Astrocyte of the hippocampus (primary cell): Measurements from ENCODE around the gene MGST3.
A peak's percentile ranks its signal among the peaks of the same experiment; 100 is the strongest.
"Not testable (repeated sequence)": the region's sequence is repeated elsewhere in the genome, so short reads cannot be mapped to it uniquely, and the experiment has no call there.

Source experiments
- DNase-seq: peaks from one replicate; pipeline ENCODE4 v3.0.0; 2011; ENCODE audit warnings: low read depth, low spot score

The MGST3 gene

DNA sequence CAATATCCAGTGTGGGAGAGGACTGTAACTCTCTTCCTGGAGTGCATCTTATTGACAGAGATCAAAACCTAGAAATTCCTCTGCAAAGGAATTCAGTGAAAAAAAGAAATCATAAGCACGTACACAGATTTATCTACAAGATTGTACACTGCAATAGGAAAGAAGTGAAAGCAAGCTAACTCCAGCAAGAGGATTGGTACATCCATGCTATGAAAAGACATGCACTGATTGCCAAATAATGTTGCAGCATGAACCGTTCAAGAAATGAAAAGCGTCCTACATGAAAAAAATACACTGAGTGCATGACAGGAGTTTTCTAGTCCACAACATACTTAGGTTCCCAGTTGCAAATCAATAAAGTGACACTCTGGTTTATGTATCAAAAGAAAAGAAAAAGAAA, 1.9 kb upstream of the MGST3 start:
- DNase-seq, result no peak

DNA sequence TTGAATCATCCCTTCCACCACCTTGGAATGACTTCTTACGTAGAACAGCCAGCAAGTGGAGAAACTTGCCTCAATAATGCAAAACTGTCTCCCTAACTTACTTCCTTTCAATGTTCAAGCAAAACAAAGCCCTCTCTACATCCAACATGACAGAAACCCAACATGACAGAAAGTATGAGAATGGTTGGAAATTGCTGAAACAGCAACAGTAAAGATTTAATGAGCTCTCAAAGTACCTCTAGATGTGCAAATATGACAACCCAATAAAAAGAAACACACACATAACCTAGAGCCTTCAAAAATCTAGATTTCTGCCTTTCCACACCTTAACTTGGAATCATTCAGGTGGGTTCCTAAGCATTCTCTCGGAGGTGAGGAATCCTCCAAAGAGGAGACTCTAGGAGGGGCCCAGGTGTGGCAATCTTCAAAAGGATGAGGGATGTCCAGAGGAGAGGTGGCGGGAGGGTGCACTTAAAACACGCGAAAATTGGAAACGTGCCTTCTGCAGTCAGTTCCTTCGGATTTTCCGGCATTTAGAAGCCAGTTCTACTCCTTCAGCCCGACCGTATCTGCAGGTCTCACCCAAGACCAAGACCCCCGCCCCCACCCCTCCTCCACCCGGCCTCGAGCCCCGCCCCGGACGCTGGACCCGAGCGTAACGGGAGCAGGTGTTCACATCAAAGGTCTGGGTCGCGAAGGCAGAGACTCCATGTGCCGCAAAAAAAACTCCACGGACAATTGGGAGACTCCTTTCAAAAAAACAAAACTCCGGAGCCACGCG, 996 bp upstream of the MGST3 start:
- DNase-seq, result no peak

DNA sequence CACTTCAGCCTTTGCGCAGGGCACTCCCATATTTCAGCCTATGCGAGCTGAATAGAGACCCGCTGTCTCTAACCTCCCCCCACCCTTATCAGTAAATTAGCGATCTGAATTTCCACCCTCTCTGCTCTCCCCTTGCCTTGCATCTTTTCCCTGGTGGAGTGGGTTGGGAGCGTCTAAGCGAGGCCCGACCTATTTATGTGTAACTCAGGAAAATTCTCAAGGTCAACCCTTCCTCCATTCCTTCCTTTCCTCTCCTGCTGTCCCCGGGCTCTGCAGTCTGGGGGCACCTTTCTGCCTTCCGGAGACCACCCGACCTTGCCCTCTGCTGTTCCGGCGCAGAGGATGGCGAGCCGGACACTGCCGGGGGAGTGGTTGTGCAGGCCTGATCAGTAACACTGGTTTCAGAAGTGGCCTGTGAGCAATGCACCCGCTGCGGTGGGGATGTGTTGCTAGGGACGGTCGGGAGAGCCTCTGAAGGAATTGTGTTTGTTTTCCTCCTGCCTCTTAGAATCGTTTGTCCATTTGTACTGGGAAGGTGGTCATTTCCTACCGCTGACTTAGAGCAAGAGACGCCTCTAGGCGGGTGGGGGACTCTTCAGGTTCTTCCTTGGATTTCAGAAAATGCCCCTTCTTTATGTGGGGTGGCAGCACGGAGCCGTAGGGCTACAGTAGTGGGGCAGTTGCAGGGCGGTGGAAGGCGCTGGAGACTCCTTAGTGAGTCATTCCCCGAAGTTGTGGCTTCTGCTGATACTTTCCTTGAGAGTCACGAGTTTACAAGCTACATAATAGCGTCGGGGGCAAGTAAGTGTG, 513 bp downstream of the MGST3 start:
- peak; percentile 89 for DNase-seq

DNA sequence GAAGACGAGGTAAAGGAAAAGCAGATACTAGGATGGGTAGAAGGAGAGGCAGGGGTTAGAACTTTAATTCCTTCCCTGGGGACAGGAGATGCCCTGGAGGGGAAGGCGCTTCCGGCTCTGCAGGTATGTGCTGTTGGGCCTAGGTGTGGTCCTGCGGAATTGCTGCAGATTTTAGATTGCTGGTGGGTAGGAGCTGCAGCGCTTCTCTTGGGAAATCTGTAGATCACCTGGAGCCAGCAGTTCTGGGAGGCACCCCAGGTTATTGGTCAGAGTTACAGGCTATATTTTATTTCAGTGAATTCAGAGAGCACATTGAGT, 1.1 kb downstream of the MGST3 start:
- no peak for DNase-seq

DNA sequence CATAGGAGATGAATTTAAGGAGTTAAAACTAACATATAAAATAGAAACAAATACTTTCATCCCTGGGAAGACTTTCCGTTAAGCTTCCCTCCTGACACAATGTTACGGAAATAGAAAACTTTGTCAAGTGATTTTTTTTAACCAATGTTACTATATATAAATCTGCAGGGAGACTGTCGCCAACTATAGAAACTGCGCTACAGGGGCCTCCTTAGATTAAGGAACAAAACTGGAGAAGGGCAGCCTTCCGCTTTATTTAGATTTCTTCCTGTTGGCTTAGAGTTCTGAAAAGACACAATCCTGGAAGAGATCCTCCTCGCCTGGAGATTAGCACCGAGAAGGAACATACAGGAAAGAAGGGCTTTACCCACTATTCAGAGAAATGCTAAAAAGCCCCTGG, 1.5 kb downstream of the MGST3 start:
- no peak for DNase-seq

DNA sequence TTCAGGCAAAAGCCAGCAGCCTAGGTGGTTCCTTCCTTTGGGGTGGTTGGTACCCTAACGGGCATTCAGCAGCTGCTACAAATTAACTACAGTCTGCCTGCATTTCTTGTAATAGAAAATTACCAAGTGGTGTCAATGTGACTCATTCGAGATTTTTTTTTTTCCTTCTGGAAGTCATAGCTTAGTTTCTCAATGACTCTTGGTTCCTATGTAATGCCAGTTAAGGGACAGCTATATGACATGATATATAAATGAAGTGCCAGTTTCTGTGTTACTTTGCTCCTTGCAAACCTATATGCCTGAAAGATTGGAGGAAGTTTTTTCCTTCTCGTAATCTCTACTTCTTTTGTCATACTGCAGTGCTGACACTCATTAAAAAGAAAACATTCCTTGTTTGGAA, 2.6 kb downstream of the MGST3 start:
- peak; percentile 44 for DNase-seq

DNA sequence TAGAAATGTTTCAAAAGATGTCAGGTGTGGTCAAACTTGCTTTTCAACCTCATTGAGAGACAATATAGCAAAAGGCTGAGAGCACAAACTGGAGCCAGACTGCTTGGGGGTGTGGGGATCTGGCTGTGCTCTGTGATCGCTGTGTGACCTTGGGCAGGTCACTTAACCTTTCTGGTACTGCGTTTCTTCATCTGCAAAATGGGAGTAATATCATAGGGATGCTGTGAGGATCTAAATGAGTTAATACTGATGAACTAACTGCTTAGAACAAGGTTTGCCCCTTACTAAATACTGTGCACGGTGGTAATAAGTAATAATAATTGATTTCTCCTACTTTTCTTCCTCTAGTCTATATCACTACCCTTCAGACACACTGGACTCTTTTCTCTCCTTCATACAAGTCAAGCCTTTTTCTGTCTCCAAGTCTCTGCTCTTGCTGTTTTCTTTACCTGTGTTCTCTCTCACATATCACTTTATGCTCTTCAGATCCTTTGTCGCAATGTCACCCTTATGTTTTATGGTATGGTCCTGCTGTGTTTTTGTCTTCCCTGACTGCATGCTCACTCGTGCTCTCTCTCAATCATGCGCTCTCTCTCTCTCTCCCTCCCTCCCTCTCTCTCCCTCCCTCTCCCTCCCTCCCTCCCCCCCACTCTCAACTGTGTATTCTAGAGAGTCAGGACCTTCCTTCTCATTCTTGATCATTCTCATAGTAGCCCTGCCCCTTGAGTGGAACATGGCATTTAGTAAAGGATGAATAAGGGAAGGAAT, 3.3 kb downstream of the MGST3 start:
- no peak for DNase-seq

DNA sequence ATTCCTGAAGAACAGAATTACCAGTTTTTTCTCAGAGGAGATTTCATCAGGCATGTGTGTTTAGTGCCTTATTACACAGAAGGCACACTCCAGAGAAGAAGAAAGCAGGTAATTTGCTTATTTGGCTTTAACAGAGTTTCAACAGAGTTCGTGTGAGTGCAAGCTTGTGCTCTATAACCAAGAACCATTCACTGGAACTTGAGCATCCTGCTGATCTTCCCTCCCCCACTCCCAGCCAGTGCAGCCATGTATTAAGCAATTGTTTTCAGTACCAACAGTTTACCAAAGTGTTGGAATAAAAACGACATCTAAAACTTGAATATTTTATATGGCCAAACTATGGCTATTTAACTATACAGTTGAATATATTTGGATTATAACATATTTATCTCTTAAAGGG, 4.3 kb downstream of the MGST3 start:
- DNase-seq, result no peak

DNA sequence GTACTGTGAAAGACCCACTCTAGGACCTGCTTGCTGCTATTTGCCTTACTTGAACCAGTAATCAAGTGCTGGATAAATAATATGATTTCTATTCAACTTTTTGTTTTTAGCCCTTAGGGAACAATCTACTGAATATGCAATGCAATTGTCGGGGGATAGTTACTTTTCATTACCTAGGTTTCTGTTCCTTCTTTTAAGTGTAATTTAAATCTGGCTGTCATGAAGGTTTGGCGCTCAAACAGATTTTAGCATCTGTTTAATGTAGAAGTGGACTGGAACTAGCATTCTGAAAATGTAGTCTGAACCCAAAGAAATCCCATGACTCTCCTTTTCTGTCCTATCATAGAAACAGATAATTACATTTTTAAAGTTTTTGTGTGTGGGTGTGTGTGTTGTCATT, 4.8 kb downstream of the MGST3 start:
- DNase-seq, result no peak

DNA sequence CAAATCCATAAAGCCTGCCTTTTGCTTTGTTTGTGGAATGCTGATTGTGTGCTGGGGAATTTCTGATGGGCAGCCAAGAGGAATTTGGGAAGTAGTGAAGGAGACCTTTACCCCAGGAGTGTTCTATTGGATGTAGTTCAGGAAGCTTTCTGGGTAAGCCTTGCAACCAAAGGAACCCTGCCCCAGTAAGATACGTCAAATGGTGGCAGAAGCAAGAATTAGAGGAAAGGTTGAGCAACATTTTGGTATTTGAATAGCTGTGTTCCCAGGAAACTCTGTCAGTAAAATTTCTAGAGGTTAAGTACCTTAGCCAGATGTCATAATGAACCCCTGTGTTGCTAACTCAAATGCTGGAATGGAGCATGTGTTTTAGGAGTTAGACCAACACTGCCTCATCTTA, 6.4 kb downstream of the MGST3 start:
- DNase-seq, result peak; percentile 57

DNA sequence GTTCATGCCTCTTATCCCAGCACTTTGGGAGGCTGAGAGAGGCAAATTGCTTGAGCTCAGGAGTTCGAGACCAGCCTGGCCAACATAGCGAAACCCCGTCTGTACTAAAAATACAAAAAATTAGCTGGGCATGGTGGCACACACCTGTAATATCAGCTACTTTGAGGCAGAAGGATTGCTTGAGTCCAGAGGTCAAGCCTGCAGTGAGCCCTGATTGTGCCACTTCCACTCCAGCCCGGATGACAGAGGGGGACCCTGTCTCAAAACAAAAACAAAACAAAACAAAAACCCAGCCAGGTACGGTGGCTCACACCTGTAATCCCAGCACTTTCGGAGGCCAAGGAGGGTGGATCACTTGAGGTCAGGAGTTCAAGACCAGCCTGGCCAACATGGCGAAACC, 7.2 kb downstream of the MGST3 start:
- DNase-seq, result not testable (repeated sequence)

DNA sequence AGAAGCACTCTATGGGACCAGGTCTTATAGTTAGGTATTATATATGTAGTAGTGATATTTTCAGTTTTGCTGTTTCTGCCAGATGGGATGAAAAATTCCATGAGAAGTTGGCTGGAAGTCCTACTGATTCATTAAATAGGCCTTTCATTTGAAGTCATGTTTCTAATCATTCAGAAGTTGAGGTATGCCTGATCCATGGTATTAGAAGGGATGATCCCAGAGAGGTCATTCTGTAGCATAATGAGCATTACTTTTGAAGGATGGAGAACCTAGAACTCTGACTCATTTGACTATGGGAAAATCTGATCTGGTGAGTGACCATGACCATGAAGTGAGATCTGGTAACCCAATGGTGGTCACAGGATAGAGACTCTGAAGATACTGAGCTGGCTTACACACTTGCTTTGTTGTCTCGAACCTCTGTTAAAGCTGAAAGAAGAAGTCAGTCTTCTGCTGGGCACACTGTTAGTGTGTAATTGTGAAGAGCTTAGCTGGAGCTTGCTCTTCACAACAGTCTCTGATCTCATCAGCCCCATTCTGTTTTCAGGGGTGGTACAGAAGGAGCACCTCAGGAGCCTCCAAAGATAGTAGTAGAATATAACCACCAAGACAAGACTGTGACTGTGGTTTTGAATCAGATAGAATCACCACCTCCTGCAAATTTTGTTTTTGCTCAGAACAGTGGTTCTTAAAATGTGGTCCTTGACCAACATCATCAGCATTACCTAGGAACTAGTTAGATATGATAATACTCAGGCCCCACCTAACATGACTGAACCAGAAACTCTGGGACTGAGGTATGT, 9.0 kb downstream of the MGST3 start:
- DNase-seq, result no peak

DNA sequence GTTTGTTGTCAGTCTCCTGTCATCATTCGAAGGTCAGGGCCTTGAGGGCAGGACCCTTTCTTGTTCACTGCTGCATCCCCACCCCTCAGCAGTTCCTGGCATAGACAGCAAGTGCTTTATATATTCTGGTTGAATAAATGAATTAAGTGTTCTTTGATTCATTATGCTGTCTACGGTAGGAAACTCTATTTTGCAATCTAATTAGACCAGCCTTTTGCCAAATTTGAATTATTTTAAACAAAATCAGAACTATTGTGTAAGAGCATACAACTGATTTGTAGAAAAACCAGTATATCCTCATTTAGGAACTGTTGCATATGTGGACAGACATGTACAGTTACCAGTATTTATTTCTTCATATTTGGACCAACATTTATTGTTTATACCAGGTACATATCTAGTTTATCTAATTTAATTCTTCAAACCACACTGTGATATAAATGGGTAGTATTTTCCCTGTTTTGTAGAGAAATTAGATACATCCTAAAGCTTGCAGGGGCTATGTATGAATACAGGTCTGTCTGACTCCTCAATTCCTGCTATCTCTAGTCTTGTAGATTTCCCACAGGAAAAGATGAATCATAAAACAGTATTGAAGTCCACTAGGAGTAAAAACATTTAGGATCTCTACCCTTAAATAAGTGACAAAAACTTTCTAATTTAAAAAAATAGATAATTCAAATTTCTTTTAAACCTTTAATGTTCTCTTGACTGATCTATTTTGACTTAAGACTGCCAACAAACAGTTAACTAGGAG, 10.4 kb downstream of the MGST3 start:
- DNase-seq, result no peak

DNA sequence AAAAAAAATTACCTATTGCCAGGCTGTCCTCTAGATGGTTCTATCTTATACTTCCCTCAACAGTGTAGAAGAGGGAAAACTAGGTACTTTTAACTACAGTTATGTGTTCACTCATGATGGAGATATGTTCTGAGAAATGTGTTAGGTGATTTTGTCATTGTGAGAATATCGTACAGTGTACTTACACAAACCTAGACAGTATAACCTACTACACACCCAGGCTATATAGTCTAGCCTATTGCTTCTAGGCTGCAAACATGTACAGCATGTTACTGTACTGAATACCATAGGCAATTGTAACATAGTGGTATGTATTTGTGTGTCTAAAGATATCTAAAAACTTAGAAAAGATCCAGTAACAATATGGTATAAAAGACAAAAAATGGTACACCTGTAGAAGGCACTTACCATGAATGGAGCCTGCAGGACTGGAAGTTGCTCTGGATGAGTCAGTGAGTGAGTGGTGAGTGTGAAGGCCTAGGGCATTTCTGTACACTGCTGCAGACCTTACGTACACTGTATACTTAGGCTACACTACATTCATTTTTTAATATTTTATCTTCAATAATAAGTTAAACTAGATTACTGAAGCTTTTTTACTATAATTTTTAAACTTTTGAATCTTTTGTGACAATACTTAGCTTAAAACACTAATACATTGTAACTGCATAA, 13.2 kb downstream of the MGST3 start:
- DNase-seq, result no peak

DNA sequence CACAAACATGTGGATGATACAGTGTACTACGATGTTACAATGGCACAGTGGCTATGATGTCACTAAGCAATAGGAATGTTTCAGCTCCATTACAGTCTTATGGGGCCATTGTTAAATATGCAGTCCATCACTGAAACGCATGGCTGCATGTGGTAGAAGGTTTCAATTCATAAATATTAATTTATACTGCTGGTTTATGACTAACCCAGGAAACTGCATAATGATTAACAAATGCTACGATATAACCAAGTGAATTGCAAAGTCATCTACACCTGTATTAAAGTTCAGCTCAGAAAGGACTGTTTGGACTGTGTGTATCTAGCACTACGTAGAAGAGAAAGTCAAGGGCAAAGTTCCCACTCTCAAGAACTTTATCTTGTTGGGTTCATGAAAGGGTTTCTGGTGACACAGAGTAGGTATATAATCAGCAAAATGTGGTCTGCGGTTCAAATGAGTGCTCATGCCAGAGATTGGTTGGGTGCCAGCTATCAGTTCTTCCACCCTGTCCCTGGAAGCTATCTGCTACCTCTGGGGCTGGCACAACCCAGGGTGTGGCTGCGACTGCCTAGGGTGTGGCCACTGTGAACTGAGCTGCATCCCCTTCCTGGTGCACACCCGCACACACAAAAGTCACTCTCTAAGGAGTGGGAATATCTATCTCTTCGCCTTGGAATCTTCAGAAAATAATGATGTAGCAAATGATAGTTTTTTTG, 14.8 kb downstream of the MGST3 start:
- peak; percentile 51 for DNase-seq

DNA sequence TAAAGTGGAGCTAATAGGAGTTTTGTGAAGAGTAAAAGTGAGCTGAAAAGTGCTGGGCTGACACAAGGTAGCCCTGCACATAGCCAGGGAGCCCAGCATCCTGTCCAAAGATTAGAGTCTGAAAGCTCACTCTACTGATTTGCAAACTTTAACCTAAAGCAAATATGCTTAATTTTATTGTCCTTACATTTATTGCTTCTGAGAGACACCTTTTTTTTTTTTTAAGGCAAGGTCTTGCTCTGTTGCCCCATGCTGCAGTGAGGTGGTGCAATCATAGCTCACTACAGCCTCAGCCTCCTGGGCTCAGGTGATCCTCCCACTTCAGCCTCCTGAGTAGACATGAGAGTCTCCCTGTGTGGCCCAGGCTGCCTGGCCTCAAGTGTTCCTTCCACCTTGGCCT, 16.5 kb downstream of the MGST3 start:
- DNase-seq, result no peak

DNA sequence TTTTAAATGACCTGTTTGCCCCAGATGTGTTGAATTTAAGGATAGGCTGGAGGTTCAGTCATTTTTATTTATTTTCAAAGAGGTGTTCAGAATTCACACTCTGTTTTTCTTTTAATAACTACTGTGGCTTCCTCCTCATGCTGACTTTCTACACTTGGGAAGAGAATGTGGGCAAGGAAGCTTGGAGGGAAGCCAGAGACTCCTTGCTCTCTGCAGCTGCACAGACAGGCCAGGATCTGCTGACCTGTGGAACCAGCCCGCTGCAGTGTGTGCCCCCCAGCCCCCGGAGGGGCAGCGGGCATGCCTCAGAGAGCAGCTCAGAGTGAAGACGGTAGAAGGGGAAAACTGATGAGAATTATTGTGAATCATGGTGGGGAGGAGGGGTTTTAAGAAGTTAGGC, 16.9 kb downstream of the MGST3 start:
- DNase-seq, result peak; percentile 67

DNA sequence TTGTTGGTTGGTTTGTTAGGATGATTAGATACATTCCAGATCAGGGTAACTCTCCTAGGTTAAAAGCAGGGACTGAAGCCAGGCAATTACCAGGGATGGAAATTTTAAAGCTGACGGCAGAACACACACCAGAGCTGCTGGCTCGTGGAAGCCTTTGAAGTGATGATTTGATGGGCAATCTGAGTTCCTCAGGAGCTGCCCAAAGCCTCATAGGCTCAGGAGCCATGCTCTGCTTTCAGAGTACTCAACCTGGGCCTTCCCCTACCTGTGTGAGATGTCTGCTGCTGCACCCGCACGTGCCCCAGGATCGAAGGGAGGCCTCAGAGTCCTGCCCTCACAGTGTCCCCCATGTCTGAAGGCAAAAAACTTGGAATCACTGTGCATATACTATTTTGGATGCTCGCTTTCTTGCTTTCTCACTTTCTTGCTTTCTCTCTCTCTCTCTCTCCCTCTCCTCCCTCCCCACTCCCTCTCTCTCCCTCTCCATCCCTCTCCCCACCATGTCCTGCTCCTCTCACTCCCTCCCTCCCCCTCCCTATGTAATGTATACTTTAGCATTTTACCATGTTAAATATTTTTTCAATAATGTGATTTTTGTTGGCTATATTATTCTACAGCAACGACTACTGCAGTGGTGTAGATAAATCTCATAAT, 18.0 kb downstream of the MGST3 start:
- DNase-seq, result no peak

DNA sequence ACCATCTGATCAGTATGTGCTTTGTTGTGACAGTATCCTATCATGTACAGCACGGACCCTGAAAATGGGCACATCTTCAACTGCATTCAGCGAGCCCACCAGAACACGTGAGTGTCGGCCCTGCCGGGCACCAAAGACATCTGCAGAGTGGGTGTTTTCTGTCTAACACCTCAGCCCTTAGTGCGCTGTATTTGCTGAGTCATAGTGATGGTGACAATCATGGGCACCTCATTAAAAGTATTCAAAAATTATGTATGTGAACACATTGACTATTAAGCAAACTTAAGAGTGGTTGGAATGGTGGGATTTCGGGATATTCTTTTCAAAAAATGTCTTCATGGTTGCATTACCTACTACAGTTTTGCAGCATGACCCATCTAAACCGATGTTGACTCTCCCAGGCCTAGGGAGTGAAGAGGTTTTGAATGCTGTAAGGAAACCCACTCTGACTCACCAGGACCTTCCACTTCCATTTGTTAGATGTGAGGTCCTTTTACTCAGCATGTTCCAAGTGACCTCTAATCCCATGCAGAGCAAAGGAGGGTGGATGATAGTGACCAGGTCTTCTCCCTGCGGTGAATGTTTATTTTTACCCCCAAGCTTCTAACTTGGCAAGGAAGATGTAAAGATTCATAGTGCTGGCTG, 20.1 kb downstream of the MGST3 start:
- no peak for DNase-seq
